HL-60 (cell line): ENCODE results near the gene LRRN1.

Experiments
- DNase-seq, 2 experiments: peaks; one replicate each; pipeline ENCODE4 v3.0.0-alpha.2; 2010 to 2020; ENCODE audit warnings: low read depth in 1 of 2, low spot score in 1 of 2
- H3K27ac ChIP-seq: fragments of 250-450 bp; sonication (Bioruptor Pico); replicated peaks from 2 replicates; pipeline ENCODE4 v1.5.1; 2020; ENCODE audit warnings: mild to moderate bottlenecking, moderate library complexity
- H3K27me3 ChIP-seq: fragments of 250-450 bp; sonication (Bioruptor Pico); 2 replicates; pipeline ENCODE4 v1.5.1; 2021; ENCODE audit warnings: mild to moderate bottlenecking, moderate library complexity; ENCODE audit not compliant: insufficient read depth, poor library complexity, severe bottlenecking
- H3K4me3 ChIP-seq: replicated peaks from 2 replicates; pipeline ENCODE4 v1.5.1; 2011; ENCODE audit warnings: mild to moderate bottlenecking, control low read depth, low read length; ENCODE audit not compliant: insufficient read depth
- CTCF ChIP-seq: IDR thresholded peaks from one replicate; pipeline ENCODE4 v1.5.1; 2011; ENCODE audit warnings: low read length, control low read depth, inconsistent platforms; ENCODE audit not compliant: insufficient read depth
- GABPA ChIP-seq: IDR thresholded peaks from 2 replicates; pipeline ENCODE4 v1.6.1; 2012; ENCODE audit warnings: low read depth
- POLR2AphosphoS5 ChIP-seq: IDR thresholded peaks from 2 replicates; pipeline ENCODE4 v1.6.1; 2012; ENCODE audit warnings: low read depth
- REST ChIP-seq: IDR thresholded peaks from 2 replicates; pipeline ENCODE4 v1.6.1; 2012; ENCODE audit warnings: low read depth; ENCODE audit not compliant: insufficient replicate concordance
- SPI1 ChIP-seq: IDR thresholded peaks from 2 replicates; pipeline ENCODE4 v1.6.1; 2012; ENCODE audit warnings: low read depth, mild to moderate bottlenecking, borderline replicate concordance

LRRN1 gene

GRCh38 chr3:3802046-3802445, 2.8 kb downstream of the LRRN1 start:
- no peak for TF ChIP-seq GABPA
- no peak for TF ChIP-seq CTCF
- TF ChIP-seq REST: no peak
- TF ChIP-seq POLR2AphosphoS5: no peak
- no peak for TF ChIP-seq SPI1
- Histone ChIP-seq H3K27ac (no peak overlapping the region), H3K27me3 (peaks cover 41% of the 10 kb centered on the region), H3K4me3 (no peak overlapping the region)
- no peak for DNase-seq

GRCh38 chr3:3804560-3804959, 5.3 kb downstream of the LRRN1 start:
- Histone ChIP-seq H3K27ac (no peak overlapping the region), H3K27me3 (peaks cover 23% of the 10 kb centered on the region), H3K4me3 (no peak overlapping the region)
- TF ChIP-seq REST (no peak), CTCF (no peak), SPI1 (no peak), GABPA (no peak), POLR2AphosphoS5 (no peak)
- no peak for DNase-seq

- DNase-seq: no peak
- no peak overlapping the region for H3K27ac ChIP-seq
- no peak for TF ChIP-seq SPI1
- no peak for TF ChIP-seq CTCF
- TF ChIP-seq POLR2AphosphoS5: no peak
- no peak for TF ChIP-seq REST
- TF ChIP-seq GABPA: no peak
- no peak overlapping the region for H3K4me3 ChIP-seq
- peaks cover 13% of the 10 kb centered on the region for H3K27me3 ChIP-seq
Observed at GRCh38 chr3:3806092-3806491, 6.9 kb downstream of the LRRN1 start.
